ENCODE data around the gene SEC14L1.

SEC14L1 gene

GRCh38 chr17:77228816-77229215 lies 88.0 kb downstream of the SEC14L1 start:
- TF ChIP-seq CTCF (IDR thresholded peaks at IDR 0.05; ENCODE audit: insufficient read depth, low read depth, low read length, missing control alignments): no peak
- no peak for DNase-seq (ENCODE audit: low read depth)
- no peak overlapping the region for H3K4me3 ChIP-seq (ENCODE audit: low read length)

GRCh38 chr17:77229786-77230435 lies 89.1 kb downstream of the SEC14L1 start:
- TF ChIP-seq CTCF (IDR thresholded peaks at IDR 0.05; ENCODE audit: insufficient read depth, low read depth, low read length, missing control alignments): no peak
- DNase-seq (ENCODE audit: low read depth): no peak
- no peak overlapping the region for H3K4me3 ChIP-seq (ENCODE audit: low read length)

- no peak for DNase-seq (ENCODE audit: low read depth)
- H3K4me3 ChIP-seq (ENCODE audit: low read length): no peak overlapping the region
- TF ChIP-seq CTCF (IDR thresholded peaks at IDR 0.05; ENCODE audit: insufficient read depth, low read depth, low read length, missing control alignments): no peak
Observed at GRCh38 chr17:77230436-77230830, 89.7 kb downstream of the SEC14L1 start.

- no peak for DNase-seq (ENCODE audit: low read depth)
- no peak overlapping the region for H3K4me3 ChIP-seq (ENCODE audit: low read length)
- TF ChIP-seq CTCF (IDR thresholded peaks at IDR 0.05; ENCODE audit: insufficient read depth, low read depth, low read length, missing control alignments): no peak
Observed at GRCh38 chr17:77231076-77231871, 90.5 kb downstream of the SEC14L1 start.

GRCh38 chr17:77233127-77233526 lies 92.4 kb downstream of the SEC14L1 start:
- H3K4me3 ChIP-seq (ENCODE audit: low read length): no peak overlapping the region

GRCh38 chr17:77233635-77234334 lies 93.0 kb downstream of the SEC14L1 start:
- DNase-seq (ENCODE audit: low read depth): peak; percentile 72
- H3K4me3 ChIP-seq (ENCODE audit: low read length): no peak overlapping the region
- TF ChIP-seq CTCF (IDR thresholded peaks at IDR 0.05; ENCODE audit: insufficient read depth, low read depth, low read length, missing control alignments): no peak

More at GRCh38 chr17:77233127-77233526, 92.4 kb downstream of the SEC14L1 start:
- DNase-seq (ENCODE audit: low read depth): no peak
- TF ChIP-seq CTCF (IDR thresholded peaks at IDR 0.05; ENCODE audit: insufficient read depth, low read depth, low read length, missing control alignments): no peak
